ENCODE data around the gene PTCD2.

- TF ChIP-seq POLR2A (IDR thresholded peaks at IDR 0.05) (no peak), POLR2AphosphoS5 (IDR thresholded peaks at IDR 0.05) (no peak)
Observed at GRCh38 chr5:72353046-72353445, 32.9 kb downstream of the PTCD2 start.
